ENCODE measurements around the gene GNAT1. TPM values are rescaled to one million over a fixed set of nuclear protein-coding genes. Genes with fewer than 3 reads are reported as not detected.
A peak's percentile ranks its signal among the peaks of the same experiment; 100 is the strongest.

GNAT1 gene
- total RNA-seq, 3 donors from 2014 or later, result not detected

GRCh38 chr3:50172626-50173220 is 18.7 kb upstream of the GNAT1 start:
- no peak for TF ChIP-seq CTCF (IDR thresholded peaks at IDR 0.05)
- TF ChIP-seq POLR2A (IDR thresholded peaks at IDR 0.05), result no peak
- no peak for TF ChIP-seq POLR2AphosphoS5 (IDR thresholded peaks at IDR 0.05)
- Histone ChIP-seq H3K9me3 (no peaks in the 10 kb centered on the region), H3K27ac (peak overlapping the region in 1 of 2 donors; percentile 17), H3K4me1 (peaks cover 0 to 9% of the 10 kb centered on the region in 2 donors), H3K36me3 (no peaks in the 10 kb centered on the region), H3K27me3 (no peaks in the 10 kb centered on the region), H3K4me3 (no peak overlapping the region)
- intact Hi-C loops (cut with DNase I; ENCODE audit: low total_unique reads), result no loop called here
- DNase-seq (ENCODE audit: low spot score in 2 of 2), result no peak

- TF ChIP-seq POLR2AphosphoS5 (IDR thresholded peaks at IDR 0.05) (no peak), POLR2A (IDR thresholded peaks at IDR 0.05) (no peak), CTCF (IDR thresholded peaks at IDR 0.05) (no peak)
- intact Hi-C loops (cut with DNase I; ENCODE audit: low total_unique reads), result no loop called here
- no peak overlapping the region for H3K27ac ChIP-seq
- no peaks in the 10 kb centered on the region for H3K4me1 ChIP-seq
- H3K9me3 ChIP-seq, result no peaks in the 10 kb centered on the region
- H3K27me3 ChIP-seq, result no peaks in the 10 kb centered on the region
- DNase-seq (ENCODE audit: low spot score in 2 of 2), result no peak
- no peaks in the 10 kb centered on the region for H3K36me3 ChIP-seq
- H3K4me3 ChIP-seq, result no peak overlapping the region
These were observed 17.5 kb upstream of the GNAT1 start for GRCh38 chr3:50173685-50174516.

- H3K9me3 ChIP-seq, result no peaks in the 10 kb centered on the region
- intact Hi-C loops (cut with DNase I; ENCODE audit: low total_unique reads), result no loop called here
- TF ChIP-seq POLR2AphosphoS5 (IDR thresholded peaks at IDR 0.05) (no peak), CTCF (IDR thresholded peaks at IDR 0.05) (no peak), POLR2A (IDR thresholded peaks at IDR 0.05) (no peak)
- H3K36me3 ChIP-seq, result no peaks in the 10 kb centered on the region
- no peaks in the 10 kb centered on the region for H3K27me3 ChIP-seq
- no peak overlapping the region for H3K27ac ChIP-seq
- no peak for DNase-seq (ENCODE audit: low spot score in 2 of 2)
- no peak overlapping the region for H3K4me3 ChIP-seq
- no peaks in the 10 kb centered on the region for H3K4me1 ChIP-seq
These were observed 16.9 kb upstream of the GNAT1 start for GRCh38 chr3:50174517-50174895.

- intact Hi-C loops (cut with DNase I; ENCODE audit: low total_unique reads), result no loop called here
- no peaks in the 10 kb centered on the region for H3K4me1 ChIP-seq
- TF ChIP-seq POLR2A (IDR thresholded peaks at IDR 0.05) (no peak), CTCF (IDR thresholded peaks at IDR 0.05) (no peak), POLR2AphosphoS5 (IDR thresholded peaks at IDR 0.05) (no peak)
- H3K27ac ChIP-seq, result no peak overlapping the region
- H3K4me3 ChIP-seq, result no peak overlapping the region
- no peak for DNase-seq (ENCODE audit: low spot score in 2 of 2)
- no peaks in the 10 kb centered on the region for H3K27me3 ChIP-seq
- no peaks in the 10 kb centered on the region for H3K36me3 ChIP-seq
- H3K9me3 ChIP-seq, result no peaks in the 10 kb centered on the region
These were observed 16.4 kb upstream of the GNAT1 start for GRCh38 chr3:50174947-50175524.

GRCh38 chr3:50177346-50177745 is 14.1 kb upstream of the GNAT1 start:
- no peaks in the 10 kb centered on the region for H3K4me1 ChIP-seq
- TF ChIP-seq POLR2AphosphoS5 (IDR thresholded peaks at IDR 0.05) (no peak), POLR2A (IDR thresholded peaks at IDR 0.05) (no peak), CTCF (IDR thresholded peaks at IDR 0.05) (no peak)
- no peaks in the 10 kb centered on the region for H3K27me3 ChIP-seq
- H3K36me3 ChIP-seq, result no peaks in the 10 kb centered on the region
- no peak overlapping the region for H3K4me3 ChIP-seq
- H3K9me3 ChIP-seq, result no peaks in the 10 kb centered on the region
- intact Hi-C loops (cut with DNase I; ENCODE audit: low total_unique reads), result no loop called here
- no peak overlapping the region for H3K27ac ChIP-seq
- no peak for DNase-seq (ENCODE audit: low spot score in 2 of 2)

Data from breast epithelium (tissue), 4 donors.